ENCODE measurements around the gene HID1. TPM values are rescaled to one million over a fixed set of nuclear protein-coding genes. Genes with fewer than 3 reads are reported as not detected.

HID1 gene
- total RNA-seq, 1 experiment from 2014 or later = 12.7 TPM

- Histone ChIP-seq H2BK20ac (ENCODE audit: low read depth, low read length, poor library complexity, severe bottlenecking) (no peak overlapping the region), H2AFZ (ENCODE audit: low read length) (no peak overlapping the region), H2BK15ac (ENCODE audit: low read depth, low read length) (no peak overlapping the region), H2BK12ac (ENCODE audit: insufficient read length, low read depth, low read length) (no peak overlapping the region), H3K79me2 (ENCODE audit: insufficient read depth, low read length) (no peaks in the 10 kb centered on the region), H2BK120ac (ENCODE audit: low read depth, low read length, poor library complexity, severe bottlenecking) (no peak overlapping the region), H4K91ac (ENCODE audit: insufficient read length, low read depth, low read length) (no peak overlapping the region), H3K4ac (ENCODE audit: low read depth, low read length) (no peak overlapping the region), H3K27ac (ENCODE audit: insufficient read length, low read depth, low read length) (no peak overlapping the region), H3K79me1 (ENCODE audit: insufficient read depth, low read depth, low read length, poor library complexity, severe bottlenecking) (no peaks in the 10 kb centered on the region), H3K14ac (ENCODE audit: insufficient read depth, low read length) (no peak overlapping the region), H4K5ac (ENCODE audit: insufficient read length, low read depth, low read length) (no peak overlapping the region), H2AK5ac (ENCODE audit: insufficient read length, low read length) (no peak overlapping the region), H4K20me1 (ENCODE audit: control insufficient read depth, insufficient read depth, insufficient read length) (no peaks in the 10 kb centered on the region), H3K9ac (ENCODE audit: extremely low read depth, insufficient read length, low read length) (no peak overlapping the region), H3K23ac (ENCODE audit: insufficient read length, low read depth, low read length) (no peak overlapping the region), H3K9me3 (ENCODE audit: control insufficient read depth, low read depth, low read length) (no peaks in the 10 kb centered on the region), H3K27me3 (ENCODE audit: insufficient read depth, low read length) (no peaks in the 10 kb centered on the region), H3K4me2 (ENCODE audit: insufficient read depth, insufficient read length, low read length) (no peak overlapping the region), H3K23me2 (ENCODE audit: insufficient read length, low read depth, low read length, poor library complexity, severe bottlenecking) (no peaks in the 10 kb centered on the region), H3K4me1 (ENCODE audit: insufficient read depth, low read length) (no peaks in the 10 kb centered on the region), H3T11ph (ENCODE audit: low read length) (no peak overlapping the region), H4K8ac (replicated peaks; ENCODE audit: insufficient read length, low read depth, low read length) (no peak overlapping the region), H3K18ac (ENCODE audit: insufficient read length, low read depth, low read length) (no peak overlapping the region), H3K56ac (ENCODE audit: insufficient read length, low read depth, low read length) (no peak overlapping the region), H2BK5ac (ENCODE audit: insufficient read length, low read length) (no peak overlapping the region)
- Mint-ChIP-seq H3K9me3 (peaks cover 0 to 2% of the 10 kb centered on the region in 2 experiments; a peak in 1 of 5 replicates), H3K27me3 (ENCODE audit: low read depth) (peaks cover 28% of the 10 kb centered on the region), H3K27ac (no peak overlapping the region), H3K4me3 (no peak overlapping the region; a peak in 1 of 5 replicates), H3K36me3 (ENCODE audit: insufficient read depth in 1 of 3, low read depth in 3 of 3) (peaks cover 0 to 2% (median 0%) of the 10 kb centered on the region in 3 experiments; a peak in 2 of 7 replicates), H3K4me1 (peaks cover 6 to 11% of the 10 kb centered on the region in 2 experiments)
- no CpG with 5 or more reads among the region's 14 CpGs for WGBS (ENCODE audit: extremely low coverage, insufficient read length, low lambda C conversion rate)
- DNase-seq = peak; percentile 34
- no peak for TF ChIP-seq CTCF (conservative IDR thresholded peaks at IDR 0.05)
Measured at GRCh38 chr17:74959826-74960515, 12.6 kb downstream of the HID1 start.

Measured in H9 (cell line).